GM12801 (cell line): ENCODE measurements around the gene ZNF335.

Experiments
- TF ChIP-seq, protein P1 (sequence below): IDR thresholded peaks from one replicate; pipeline ENCODE4 v1.5.1; 2011; ENCODE audit warnings: control low read depth; ENCODE audit not compliant: insufficient read length; ENCODE audit errors: extremely low read depth

Gene ZNF335

DNA sequence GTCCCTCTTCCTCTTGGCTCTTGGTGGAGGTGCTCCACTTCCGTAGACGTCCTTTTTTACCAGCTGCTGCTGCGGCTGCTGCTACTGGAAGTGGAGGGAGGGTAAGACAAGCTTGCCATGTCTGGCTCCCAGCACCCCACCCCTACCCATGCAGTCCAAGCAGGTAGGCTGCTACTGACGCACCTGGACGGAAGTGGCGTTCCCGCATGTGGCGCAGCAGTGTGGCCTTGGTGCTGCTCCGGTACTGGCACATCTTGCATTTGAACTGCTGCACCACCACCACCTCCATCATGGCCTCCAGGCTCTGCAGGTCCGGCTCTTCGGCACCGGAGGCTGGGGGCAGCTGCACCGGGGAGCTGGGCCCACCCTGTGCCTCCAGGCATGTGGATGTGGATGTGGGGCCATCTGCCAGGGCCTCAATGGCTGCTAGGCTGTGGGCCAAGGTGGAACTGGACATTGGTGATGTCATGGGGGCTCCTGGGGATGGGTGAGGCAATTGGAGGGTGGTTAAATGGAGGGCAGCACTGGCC is 4.4 kb downstream of the ZNF335 start:
- TF ChIP-seq, protein P1, sequence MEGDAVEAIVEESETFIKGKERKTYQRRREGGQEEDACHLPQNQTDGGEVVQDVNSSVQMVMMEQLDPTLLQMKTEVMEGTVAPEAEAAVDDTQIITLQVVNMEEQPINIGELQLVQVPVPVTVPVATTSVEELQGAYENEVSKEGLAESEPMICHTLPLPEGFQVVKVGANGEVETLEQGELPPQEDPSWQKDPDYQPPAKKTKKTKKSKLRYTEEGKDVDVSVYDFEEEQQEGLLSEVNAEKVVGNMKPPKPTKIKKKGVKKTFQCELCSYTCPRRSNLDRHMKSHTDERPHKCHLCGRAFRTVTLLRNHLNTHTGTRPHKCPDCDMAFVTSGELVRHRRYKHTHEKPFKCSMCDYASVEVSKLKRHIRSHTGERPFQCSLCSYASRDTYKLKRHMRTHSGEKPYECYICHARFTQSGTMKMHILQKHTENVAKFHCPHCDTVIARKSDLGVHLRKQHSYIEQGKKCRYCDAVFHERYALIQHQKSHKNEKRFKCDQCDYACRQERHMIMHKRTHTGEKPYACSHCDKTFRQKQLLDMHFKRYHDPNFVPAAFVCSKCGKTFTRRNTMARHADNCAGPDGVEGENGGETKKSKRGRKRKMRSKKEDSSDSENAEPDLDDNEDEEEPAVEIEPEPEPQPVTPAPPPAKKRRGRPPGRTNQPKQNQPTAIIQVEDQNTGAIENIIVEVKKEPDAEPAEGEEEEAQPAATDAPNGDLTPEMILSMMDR = no peak

DNA sequence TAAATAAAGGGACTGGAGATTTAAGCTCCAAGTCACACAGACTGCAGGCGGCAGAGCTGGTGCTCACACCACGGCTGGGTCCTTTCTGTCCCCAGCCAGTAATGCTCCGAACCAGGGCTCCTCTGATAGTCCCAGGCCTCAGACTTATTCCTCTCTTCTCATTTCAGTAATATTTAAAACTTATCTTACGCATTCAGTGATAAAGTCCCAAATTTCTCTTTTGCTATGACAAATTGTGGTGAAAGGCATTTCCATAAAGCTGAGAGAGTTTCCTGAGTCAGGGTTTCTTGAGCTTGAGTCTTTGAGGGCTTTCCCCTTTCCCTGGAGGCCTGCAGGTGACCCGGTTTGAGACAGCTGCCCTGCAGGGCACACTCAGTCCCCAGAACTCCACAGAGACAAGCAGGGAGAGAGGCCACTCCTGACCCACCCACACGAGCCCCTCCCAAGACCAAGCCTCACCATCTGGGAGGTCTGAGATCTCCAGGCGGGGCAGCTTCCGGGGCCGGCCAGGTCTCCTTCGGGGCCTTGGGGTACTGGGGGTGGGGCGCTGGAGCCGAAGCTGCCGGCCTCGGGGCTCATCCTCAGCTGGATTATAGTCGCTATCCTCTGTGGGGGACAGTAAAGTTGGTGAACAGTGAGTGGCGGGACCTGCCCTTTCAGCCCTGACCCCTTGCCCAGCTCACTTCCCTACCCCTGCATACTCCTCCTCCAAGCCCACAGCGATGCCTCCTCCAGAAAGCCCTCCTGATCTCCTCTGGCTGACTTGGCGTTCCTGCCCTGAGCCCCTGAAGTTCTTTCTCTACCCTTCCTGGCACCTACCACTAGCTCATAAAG is 6.6 kb downstream of the ZNF335 start:
- TF ChIP-seq, protein P1 = no peak

GRCh38 chr20:45964006-45964400 is 8.0 kb downstream of the ZNF335 start:
- TF ChIP-seq, protein P1 = no peak

GRCh38 chr20:45963059-45964005 is 8.7 kb downstream of the ZNF335 start:
- TF ChIP-seq, protein P1 = no peak

GRCh38 chr20:45962031-45962755 is 9.8 kb downstream of the ZNF335 start:
- TF ChIP-seq, protein P1 = no peak

DNA sequence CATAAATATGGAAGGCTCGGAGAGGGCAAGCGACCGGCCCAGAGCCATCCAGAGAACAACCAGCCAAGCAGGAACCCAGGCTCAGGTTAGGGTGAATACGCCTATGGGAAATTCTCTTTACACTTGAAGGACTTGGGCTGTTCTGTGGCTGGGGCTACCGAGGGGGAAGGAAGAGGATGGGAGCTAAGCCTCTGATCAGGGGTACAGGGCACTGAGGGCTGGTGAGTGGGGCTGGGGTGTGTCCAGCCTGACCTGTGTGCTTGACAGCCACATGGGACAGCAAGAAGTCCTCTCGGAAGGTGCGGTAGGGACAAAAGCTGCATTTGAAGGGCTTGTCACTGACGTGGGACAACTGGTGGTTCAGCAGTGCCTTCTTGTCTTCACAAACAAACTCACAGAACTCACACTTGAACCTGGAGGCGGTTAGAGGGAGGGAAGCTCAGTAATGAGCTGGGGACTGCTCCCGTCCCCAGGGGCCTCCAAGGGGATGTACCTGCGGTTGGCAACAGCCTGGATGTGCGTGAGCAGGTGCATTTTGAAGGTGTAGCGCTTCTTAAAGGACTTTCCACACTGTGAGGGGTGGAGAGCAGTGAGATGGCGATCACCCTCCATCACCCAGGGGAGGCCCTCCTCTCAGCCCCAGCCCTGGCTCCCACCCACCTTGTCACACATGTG is 11.9 kb downstream of the ZNF335 start:
- TF ChIP-seq, protein P1 = no peak
